ENCODE data around the gene NEURL3.

- TF ChIP-seq CTCF (IDR thresholded peaks at IDR 0.05; ENCODE audit: low read depth, low read length), result no peak
- TF ChIP-seq POLR2A (IDR thresholded peaks at IDR 0.05; ENCODE audit: extremely low read depth, insufficient read length), result no peak
- no peak for TF ChIP-seq MYC (IDR thresholded peaks at IDR 0.05; ENCODE audit: low read depth, low read length)
Observed at GRCh38 chr2:96464651-96465050, 40.5 kb downstream of the NEURL3 start.
